ENCODE data around the gene KBTBD12.

The KBTBD12 gene

GRCh38 chr3:128021768-128022372 is 106.8 kb downstream of the KBTBD12 start:
- no peak for DNase-seq

- DNase-seq: no peak
These were observed 118.1 kb downstream of the KBTBD12 start for GRCh38 chr3:128033102-128033501.

- DNase-seq: no peak
These were observed 121.1 kb downstream of the KBTBD12 start for GRCh38 chr3:128036119-128036518.
